HG03469 (cell line): Measurements from ENCODE around the gene SYT8.
"Not testable (repeated sequence)": the region's sequence is repeated elsewhere in the genome, so short reads cannot be mapped to it uniquely, and the experiment has no call there.

ENCODE experiments used
- ATAC-seq: cut with Tn5 transposase; IDR thresholded peaks from one replicate; pipeline ENCODE4 v1.9.1; 2021; ENCODE audit warnings: mild to moderate bottlenecking, moderate library complexity, moderate number of reproducible peaks; ENCODE audit not compliant: unreplicated experiment

SYT8 gene

GRCh38 chr11:1871531-1871930 lies 36.7 kb downstream of the SYT8 start:
- no peak for ATAC-seq

GRCh38 chr11:1872267-1872985 lies 37.6 kb downstream of the SYT8 start:
- no peak for ATAC-seq

- no peak for ATAC-seq
Measured at GRCh38 chr11:1873048-1873812, 38.4 kb downstream of the SYT8 start.

GRCh38 chr11:1873813-1874150 lies 39.0 kb downstream of the SYT8 start:
- ATAC-seq: not testable (repeated sequence)

GRCh38 chr11:1874441-1875092 lies 39.8 kb downstream of the SYT8 start:
- ATAC-seq: not testable (repeated sequence)

GRCh38 chr11:1875093-1875850 lies 40.5 kb downstream of the SYT8 start:
- no peak for ATAC-seq

- not testable (repeated sequence) for ATAC-seq
Measured at GRCh38 chr11:1875851-1876301, 41.1 kb downstream of the SYT8 start.

GRCh38 chr11:1876361-1877063 lies 41.7 kb downstream of the SYT8 start:
- ATAC-seq: no peak

- no peak for ATAC-seq
Measured at GRCh38 chr11:1877211-1878136, 42.7 kb downstream of the SYT8 start.

GRCh38 chr11:1878137-1879031 lies 43.6 kb downstream of the SYT8 start:
- ATAC-seq: no peak

- no peak for ATAC-seq
Measured at GRCh38 chr11:1879342-1879940, 44.7 kb downstream of the SYT8 start.

GRCh38 chr11:1879941-1880720 lies 45.3 kb downstream of the SYT8 start:
- ATAC-seq: no peak

- no peak for ATAC-seq
Measured at GRCh38 chr11:1880746-1881441, 46.1 kb downstream of the SYT8 start.

GRCh38 chr11:1881442-1882264 lies 46.9 kb downstream of the SYT8 start:
- no peak for ATAC-seq
